ENCODE measurements around the gene MRPL43.

Gene MRPL43

DNA sequence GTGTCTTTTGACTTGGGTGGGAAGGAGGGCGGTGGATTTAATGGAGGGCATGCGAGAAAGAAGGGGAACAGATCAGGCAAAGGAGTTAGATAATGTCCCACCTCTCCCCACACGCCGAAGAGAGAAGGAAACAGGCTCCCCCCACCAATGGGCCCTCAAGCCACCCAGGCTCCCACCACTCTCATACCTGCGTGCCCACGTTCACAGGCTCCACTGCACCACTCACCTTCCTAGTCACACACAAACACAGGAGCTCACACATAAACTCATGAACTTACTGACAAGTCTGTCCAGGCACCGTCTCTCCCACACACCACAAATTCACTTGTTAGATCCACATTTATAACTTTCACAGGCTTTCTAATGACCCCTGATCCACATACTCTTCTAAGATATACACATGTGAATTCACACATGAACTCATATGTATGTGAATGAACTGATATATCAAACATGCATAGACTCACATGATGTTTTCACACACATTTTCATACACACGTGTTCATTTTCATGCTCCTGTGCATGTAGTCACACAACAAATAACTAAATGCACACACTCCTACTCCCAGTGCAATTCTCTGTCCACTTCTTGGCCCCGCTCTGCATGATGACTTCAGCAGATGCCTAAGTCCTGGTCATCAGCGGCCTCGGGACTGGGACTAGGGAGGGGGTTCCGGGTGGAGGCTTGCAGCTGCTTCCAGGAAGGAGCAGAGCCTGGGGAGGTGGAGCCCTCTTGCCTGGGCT, 13.8 kb upstream of the MRPL43 start:
- DNase-seq = no peak

DNA sequence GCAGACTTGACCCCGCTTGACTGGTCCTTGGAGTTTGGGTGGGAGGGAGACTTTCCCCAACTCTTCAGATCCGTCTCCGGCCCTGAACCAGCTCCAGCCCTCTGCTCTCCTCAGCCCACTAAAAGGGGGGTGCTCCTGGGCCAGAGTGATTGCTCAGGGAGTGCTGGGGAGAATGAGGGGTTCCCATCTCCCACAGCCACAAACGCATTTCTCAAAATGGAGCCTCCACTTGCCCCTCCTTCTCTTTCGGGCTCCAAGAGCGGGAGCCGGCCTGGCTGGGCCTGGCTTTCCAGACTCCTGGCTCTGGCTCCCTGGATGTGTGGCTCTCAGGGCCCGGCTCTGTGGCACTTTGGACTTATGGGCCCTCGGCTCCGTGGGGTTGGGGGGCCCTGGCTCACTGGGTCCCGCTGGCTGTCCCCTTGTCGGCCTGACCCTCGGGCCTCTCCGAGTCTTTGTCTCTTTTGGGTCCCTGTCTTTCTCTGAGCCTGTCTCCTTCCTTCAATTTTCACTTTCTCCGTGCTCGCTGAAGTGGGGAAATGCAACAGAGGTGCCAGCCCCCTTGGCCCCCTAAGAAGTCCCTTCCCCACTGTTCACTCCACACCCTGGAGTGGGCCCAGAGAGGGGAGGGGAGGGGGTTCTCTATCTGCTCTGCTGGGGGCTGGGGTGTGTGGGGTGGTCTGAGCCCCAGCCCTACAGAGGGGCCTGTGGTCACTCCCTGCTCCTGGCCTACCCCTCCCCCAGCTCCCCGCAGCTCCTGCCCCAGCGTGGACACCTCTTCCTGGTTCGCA, 13.0 kb upstream of the MRPL43 start:
- DNase-seq = no peak

DNA sequence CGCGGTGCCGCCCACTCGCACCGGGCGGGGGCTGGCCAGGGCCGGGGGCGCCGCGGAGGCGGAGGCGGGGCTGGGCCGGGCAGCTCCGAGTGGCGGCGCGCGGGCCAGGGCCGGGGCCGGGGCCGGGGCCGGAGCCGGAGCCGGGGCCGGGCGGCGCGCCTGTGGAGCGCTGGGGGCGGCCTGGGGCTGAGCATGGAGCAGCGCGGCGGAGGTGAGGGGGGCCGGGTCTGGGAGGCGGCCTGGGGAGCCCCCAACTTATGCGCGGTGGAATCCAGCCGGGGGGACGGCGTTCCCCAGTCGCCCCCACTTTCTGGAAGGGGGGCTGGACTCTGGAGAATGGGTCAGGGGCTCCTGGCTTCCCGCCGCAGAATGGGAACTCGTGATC, 12.4 kb upstream of the MRPL43 start, which contains the start of gene LZTS2:
Gene LZTS2, plus strand, starts transcription at position 67 of the 385 bp plus-strand sequence. CDS start 2,731 bp downstream, outside the sequence.
- DNase-seq = no peak

GRCh38 chr10:100998991-100999741, 11.9 kb upstream of the MRPL43 start:
- DNase-seq = peak; percentile 37

- peak; percentile 14 for DNase-seq
Measured at GRCh38 chr10:100998183-100998990, 11.1 kb upstream of the MRPL43 start.

DNA sequence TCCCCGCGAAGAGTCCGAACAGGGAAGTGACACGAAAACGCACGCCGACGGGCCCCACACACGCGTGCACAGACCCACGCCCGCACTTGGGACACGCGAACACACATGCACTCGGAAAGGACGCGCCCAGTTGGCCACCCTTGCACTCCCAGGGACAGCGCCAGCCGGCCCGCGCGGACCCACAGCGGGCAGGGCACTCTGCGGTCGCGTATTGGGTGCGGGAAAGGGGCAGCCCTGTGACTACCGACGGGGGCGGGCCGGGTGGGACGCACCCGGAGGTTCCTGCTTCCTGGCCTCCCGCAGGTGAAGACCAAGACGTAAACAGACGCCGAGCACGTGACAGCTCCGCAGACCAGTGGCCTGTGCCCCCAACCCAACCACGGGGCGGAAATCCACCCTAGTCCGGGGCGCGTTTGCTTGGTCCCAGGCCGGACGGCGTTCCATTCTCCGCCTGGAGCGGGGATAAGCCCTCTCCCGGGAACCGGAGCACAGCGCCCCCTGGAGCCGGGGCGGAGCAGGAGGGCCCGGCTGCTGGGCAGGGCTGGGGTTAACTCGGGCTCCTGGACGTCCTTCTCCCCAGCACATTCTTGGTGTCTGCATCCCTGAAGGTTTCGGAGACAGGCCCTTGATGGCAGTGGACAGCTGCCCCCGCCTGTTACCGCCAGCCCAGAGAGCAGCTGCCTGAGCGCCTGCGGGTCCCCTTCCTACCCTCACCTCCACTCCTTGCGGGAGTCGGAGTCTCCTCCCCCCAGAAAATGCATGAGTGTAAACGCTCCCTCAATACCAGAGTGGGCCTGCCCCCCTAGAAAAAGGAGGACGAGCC, 10.3 kb upstream of the MRPL43 start:
- peak; percentile 59 for DNase-seq

DNA sequence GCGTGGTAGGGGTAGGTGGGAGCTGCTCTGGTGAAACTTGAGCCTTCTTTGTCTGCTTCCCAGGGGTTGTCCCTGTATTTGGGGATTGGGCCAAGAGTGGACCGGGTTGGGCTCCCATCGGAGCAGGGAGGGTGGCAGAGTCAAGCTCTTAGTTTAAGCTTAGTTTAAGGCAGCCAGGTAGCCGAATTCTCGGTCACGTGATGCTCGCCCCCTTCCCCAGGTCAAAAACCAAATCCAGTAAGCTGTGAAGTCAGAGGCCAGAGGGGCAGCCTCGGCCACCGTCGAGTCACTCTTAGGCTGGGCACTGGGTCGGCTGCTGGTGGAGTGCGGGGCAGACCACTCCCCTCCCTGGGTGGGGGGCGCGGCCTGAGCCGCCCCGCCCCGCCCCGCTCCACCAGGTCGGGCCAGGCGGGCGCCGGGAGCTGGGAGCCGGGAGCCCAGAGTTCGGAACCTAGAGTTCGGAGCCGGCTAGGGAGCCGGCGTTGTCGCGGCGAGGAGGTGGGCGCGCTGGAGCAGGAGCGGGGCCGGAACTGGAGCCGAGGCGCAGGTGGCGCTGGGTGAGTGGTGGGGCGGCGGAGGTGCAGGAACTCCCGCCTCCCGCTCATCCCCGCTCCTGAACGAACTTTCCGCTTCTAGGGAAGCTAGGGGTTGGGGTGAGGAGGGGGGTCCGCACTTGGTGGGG, 9.5 kb upstream of the MRPL43 start:
- DNase-seq = no peak

DNA sequence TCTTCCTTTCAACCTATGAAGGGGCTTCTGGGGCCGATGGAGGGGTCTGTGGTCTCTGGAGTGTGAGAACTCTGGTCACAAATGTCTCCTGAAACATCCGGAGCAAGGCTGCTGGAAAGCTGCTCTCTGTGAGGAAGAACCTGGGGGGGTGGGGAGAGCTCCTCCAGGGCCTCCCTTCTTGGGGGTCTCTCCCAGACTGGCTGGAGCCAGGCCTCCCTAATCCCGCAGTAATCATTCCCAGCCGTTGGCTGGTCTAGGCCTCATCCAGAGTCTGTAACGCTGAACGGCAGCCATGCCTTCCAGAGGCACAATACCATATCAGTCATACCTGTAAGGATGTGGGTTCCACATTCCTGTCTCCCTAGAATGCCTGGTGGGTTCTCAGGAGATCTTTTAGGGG, 7.9 kb upstream of the MRPL43 start:
- DNase-seq = no peak

DNA sequence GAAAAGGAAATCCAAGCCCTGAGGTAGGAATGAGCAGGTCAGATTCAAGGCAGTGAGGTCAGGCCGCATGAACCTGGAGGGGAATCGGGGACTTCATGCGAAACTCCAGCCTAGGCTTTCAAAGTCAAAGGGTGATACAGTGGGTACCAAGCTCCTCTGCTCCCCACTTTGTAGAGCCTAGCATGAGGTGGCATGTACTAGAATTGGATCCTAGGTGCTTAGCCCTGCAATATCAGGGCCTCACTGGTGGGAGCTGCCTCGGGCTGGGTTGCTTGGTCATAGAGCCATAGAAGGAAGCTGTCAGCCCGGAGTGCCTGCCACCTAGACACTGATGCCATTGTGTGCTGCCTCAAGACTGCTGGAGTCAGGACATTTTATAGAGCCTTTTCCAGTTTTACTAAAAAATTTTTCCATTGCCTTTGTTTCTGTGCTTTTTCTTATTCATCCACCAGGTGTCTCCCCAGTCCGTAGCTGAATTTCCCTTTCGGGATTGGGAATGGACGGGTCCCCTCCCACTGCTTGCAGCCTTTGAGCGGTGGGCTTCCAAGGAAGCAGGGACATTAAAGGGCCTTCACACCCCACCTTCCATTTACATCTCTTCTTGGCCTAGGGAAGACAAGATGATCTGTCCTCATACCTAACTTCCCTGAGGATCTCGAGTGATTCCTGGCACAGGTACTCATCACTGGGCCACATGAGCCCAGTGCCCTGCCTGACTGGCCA, 6.8 kb upstream of the MRPL43 start:
- DNase-seq = no peak

DNA sequence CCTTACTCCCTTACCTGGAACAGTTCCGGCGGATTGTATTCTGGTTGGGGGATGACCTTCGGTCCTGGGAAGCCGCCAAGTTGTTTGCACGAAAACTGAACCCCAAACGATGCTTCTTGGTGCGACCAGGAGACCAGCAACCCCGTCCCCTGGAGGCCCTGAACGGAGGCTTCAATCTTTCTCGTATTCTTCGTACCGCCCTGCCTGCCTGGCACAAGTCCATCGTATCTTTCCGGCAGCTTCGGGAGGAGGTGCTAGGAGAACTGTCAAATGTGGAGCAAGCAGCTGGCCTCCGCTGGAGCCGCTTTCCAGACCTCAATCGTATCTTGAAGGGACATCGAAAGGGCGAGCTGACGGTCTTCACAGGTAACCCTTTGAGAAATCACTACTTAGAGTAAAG, 1.8 kb upstream of the MRPL43 start:
- no peak for DNase-seq

DNA sequence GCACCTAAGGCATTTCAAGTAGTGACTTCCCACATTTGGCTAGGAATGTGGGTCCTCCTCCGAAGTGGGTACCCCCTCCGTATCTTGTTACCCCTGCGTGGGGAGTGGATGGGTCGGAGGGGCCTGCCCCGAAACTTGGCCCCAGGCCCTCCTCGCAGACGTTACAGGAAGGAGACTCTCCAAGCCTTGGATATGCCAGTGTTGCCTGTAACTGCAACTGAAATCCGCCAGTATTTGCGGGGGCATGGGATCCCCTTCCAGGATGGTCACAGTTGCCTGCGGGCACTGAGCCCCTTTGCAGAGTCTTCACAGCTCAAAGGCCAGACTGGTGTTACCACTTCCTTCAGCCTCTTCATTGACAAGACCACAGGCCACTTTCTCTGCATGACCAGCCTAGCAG, 869 bp upstream of the MRPL43 start:
- no peak for DNase-seq

DNA sequence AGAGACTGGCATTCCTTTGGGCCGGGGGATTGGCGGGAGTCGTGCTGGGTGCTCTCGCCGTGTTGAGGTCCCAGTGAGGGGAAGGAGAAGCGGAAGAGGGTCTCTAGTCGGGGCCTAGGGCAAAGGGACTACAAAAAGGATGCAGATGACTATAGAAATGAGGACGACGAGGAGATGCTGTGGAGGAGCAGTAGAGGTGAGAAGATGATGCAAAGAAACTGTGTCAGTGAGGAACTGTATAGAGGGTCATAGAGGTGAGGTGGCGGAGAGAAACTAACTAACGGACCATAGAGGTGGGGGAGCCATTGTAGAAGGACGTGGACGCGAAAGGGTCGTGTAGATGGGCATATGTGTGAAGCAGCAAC, 370 bp upstream of the MRPL43 start:
- no peak for DNase-seq

DNA sequence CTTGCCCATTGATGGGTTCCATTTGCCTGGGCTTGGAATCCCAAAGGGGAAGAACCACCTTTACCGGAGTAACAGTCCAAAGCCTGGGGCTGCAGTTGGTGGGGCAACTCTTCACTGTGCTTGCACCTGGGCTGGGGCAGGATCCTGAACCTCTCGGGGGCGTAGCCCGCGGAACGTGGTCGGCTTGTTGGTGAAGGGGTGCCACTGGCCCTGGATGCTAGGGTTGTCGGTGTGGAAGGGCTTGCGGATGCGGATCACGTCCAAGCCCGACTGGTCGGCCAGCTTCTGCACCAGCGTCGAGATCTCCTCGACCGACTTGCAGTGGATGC, 710 bp downstream of the MRPL43 start:
- no peak for DNase-seq

DNA sequence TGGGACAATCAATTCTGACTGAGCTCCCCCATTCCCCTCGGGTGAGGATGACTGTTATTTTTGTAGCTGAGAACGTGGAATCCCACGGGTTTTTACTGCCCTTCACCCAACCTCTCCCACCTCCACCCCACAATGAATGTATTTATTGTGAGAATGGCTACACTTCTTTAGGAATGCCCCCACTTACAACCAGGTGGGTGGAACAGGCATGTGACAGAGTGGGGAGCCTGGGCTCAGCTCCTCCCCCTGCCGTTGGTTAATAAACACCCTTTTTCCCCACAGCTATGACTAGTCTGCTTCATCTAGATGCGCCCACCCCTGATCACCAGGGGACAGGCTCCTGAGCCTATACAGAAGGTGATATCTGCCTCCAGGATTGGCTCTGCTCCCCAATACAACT, 2.0 kb downstream of the MRPL43 start:
- DNase-seq = no peak

DNA sequence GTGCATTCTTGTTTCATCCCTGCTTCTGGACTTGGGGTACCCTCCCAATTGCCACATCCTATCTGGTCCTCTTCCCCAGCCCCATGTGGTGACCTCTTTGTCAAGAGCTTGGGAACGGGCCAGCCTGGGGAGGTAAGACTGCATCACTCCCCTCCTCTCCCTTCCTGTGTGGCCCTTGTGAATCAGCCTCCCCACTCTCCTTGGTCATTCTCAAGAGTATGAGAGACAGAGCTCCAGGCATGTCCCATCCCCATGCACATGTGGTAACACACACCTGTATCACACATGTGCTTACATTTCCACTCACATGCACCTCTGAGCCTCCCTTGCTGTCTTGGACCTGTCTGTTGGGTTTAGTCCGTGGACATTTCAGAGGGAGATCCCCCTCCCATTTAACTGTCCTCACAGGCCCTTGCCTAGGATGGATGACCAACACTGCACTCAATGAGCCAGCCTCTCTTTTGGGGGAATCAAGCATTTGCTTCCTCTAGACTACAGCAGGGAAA, 2.6 kb downstream of the MRPL43 start:
- DNase-seq = no peak

DNA sequence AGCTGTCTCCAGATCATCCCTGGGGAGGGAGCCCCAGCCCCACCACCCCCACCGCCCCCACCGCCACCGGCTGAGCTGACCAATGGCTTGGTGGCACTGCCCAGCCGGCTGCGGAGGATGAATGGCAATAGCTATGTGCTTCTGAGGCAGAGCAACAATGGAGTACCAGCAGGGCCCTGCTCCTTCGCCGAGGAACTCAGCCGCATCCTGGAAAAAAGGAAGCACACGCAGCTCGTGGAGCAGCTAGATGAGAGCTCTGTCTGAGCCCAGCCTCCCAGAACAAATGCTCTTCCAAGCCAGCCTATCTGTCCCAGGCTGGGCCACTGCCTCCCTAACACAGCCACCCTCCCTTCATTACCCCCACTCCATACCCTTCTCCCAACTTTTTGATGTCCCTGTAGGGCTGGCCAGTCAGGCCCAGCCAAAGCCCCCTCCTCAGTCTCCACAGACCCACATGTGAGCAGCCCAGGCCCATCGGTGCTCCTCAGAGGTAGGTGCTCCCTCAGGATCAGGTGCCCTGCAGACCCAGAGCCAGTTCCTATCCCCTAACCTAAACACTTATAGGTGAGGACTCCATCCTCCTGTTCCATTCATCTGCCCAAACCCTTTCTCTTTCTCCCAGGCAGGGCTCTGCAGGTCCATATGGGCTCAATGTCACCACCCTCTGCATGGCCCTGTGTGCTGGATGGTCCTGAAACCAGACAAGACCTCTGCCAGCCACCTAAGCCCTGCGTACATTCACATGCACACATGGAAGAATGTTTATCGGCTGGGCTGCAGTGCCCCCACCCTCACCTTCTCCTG, 3.2 kb downstream of the MRPL43 start:
- no peak for DNase-seq

DNA sequence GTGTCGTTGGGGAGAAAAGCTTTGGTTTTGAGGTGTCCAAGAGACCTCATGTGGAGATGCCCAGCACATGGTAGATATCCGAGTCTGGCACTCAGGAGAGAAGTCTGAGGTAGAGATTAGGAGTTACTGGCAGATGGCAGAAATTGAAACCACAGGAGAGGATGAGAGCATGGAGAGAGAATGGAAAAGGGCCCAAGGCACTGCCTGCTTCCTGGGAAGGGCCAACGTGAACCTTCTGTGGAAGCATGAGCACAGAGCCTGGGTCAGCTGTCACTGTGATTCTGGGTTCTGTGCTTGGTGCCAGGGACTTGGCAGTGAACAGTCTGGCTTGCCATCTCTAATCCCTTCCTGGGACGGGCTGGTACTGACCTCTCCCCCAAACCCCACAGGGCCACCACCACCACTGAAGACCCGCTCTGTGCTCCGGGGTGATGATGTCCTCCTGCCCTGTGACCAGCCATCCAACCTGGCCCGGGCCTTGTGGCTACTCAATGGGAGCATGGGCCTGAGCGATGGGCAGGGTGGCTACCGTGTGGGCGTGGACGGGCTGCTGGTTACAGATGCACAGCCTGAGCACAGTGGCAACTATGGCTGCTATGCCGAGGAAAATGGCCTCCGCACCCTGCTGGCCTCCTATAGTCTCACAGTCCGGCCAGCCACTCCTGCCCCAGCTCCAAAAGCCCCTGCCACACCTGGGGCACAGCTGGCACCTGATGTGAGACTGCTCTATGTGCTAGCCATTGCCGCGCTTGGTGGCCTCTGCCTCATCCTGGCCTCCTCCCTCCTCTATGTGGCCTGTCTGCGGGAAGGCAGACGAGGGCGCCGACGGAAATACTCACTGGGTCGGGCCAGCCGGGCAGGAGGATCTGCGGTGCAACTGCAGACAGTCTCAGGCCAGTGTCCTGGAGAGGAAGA, 4.1 kb downstream of the MRPL43 start:
- DNase-seq = no peak

DNA sequence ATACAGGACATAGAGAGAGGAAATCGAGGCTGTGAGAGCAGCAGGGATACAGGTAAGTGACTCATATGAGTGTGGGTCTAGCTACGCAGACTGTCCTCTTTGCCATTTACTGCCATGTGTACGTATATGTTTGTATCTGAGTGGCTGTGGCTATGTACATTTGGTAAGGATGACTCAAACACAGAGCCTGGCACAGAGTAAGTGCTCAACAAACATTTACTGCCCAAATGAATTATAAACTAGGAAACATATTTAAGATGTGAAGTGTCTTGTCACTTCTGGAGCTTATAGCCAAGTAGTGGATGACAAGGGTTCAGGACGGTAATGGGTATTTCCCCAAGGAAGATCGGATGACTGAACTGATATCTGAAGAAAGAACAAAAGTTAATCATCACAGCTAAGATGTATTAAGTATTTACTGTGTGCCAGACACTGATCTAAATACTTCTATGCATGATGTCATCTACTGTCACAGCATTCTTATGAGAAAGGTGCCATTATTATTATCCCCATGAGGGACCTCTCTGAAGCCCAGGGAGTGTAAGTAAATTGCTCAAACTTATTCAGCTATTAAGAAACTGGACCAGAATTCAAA, 6.0 kb downstream of the MRPL43 start:
- no peak for DNase-seq

Data from NK-92 treated with Interleukin-12 subunit alpha and Interleukin-12 subunit beta, amount 100 ng/mL, for 24 hours (cell line).